Nephron (organoid): Measurements from ENCODE around the gene ASB15.

Source experiments
- H3K27ac Mint-ChIP-seq, 3 experiments: 2 replicates each; pipeline ENCODE4 v1.8.0; 2020; ENCODE audit warnings: mixed read lengths in 3 of 3, mild to moderate bottlenecking in 2 of 3, moderate library complexity in 1 of 3
- H3K27me3 Mint-ChIP-seq: 2 replicates; pipeline ENCODE4 v1.8.0; 2021; ENCODE audit warnings: low read depth, mild to moderate bottlenecking, moderate library complexity, mixed read lengths
- H3K36me3 Mint-ChIP-seq: 2 replicates; pipeline ENCODE4 v1.8.0; 2020; ENCODE audit warnings: low read depth, mixed read lengths
- H3K4me1 Mint-ChIP-seq: 2 replicates; pipeline ENCODE4 v1.8.0; 2020; ENCODE audit warnings: mixed read lengths
- H3K4me3 Mint-ChIP-seq, 3 experiments: 2 replicates each; pipeline ENCODE4 v1.8.0; 2020; ENCODE audit warnings: mild to moderate bottlenecking in 3 of 3, mixed read lengths in 3 of 3, moderate library complexity in 2 of 3
- H3K9me3 Mint-ChIP-seq: 2 replicates; pipeline ENCODE4 v1.8.0; 2020; ENCODE audit warnings: mixed read lengths
- CTCF ChIP-seq, 3 experiments: fragments of 200-600 bp; sonication (generic); IDR thresholded peaks; one replicate each; pipeline ENCODE4 v1.5.0; 2021; ENCODE audit warnings: antibody characterized with exemption in 3 of 3; ENCODE audit not compliant: unreplicated experiment in 3 of 3

The ASB15 gene

GRCh38 chr7:123624527-123625183 is 23.0 kb downstream of the ASB15 start:
- Mint-ChIP-seq H3K9me3 (no peaks in the 10 kb centered on the region), H3K36me3 (no peaks in the 10 kb centered on the region), H3K27me3 (no peaks in the 10 kb centered on the region), H3K4me3 (no peak overlapping the region), H3K27ac (no peak overlapping the region), H3K4me1 (peaks cover 6% of the 10 kb centered on the region)
- no peak for TF ChIP-seq CTCF (IDR thresholded peaks at IDR 0.05; ENCODE audit: unreplicated experiment in 3 of 3)

DNA sequence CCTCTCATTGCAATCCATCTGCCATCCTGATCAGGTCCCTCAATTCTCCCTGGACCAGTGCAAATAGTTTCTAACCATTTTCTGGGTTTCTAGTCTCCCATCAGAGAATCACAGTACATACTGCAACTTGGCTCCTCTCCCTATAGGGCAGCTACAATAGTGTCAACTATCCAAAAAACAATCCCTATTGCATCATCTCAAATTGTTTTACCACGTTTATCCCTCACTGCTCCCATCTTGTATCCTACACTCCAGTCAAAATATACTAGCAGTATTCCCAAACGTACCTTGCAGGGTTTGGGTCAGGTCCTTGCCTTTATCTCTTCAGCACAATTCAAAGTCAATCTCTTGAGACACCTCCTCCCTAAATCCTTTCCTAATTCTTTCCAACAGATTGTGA is 23.6 kb downstream of the ASB15 start:
- no peak for TF ChIP-seq CTCF (IDR thresholded peaks at IDR 0.05; ENCODE audit: unreplicated experiment in 3 of 3)
- H3K36me3 Mint-ChIP-seq, result no peaks in the 10 kb centered on the region
- no peaks in the 10 kb centered on the region for H3K9me3 Mint-ChIP-seq
- peaks cover 6% of the 10 kb centered on the region for H3K4me1 Mint-ChIP-seq
- H3K27me3 Mint-ChIP-seq, result no peaks in the 10 kb centered on the region
- no peak overlapping the region for H3K27ac Mint-ChIP-seq
- no peak overlapping the region for H3K4me3 Mint-ChIP-seq

- no peak overlapping the region for H3K4me3 Mint-ChIP-seq
- no peak overlapping the region for H3K27ac Mint-ChIP-seq
- no peak for TF ChIP-seq CTCF (IDR thresholded peaks at IDR 0.05; ENCODE audit: unreplicated experiment in 3 of 3)
- H3K27me3 Mint-ChIP-seq, result no peaks in the 10 kb centered on the region
- no peaks in the 10 kb centered on the region for H3K9me3 Mint-ChIP-seq
- peaks cover 2% of the 10 kb centered on the region for H3K4me1 Mint-ChIP-seq
- H3K36me3 Mint-ChIP-seq, result no peaks in the 10 kb centered on the region
Measured at GRCh38 chr7:123627851-123628250, 26.2 kb downstream of the ASB15 start.

- Mint-ChIP-seq H3K36me3 (no peaks in the 10 kb centered on the region), H3K27ac (no peak overlapping the region), H3K4me3 (no peak overlapping the region), H3K9me3 (no peaks in the 10 kb centered on the region), H3K4me1 (no peaks in the 10 kb centered on the region), H3K27me3 (no peaks in the 10 kb centered on the region)
- TF ChIP-seq CTCF (IDR thresholded peaks at IDR 0.05; ENCODE audit: unreplicated experiment in 3 of 3), result no peak
Measured at GRCh38 chr7:123628829-123629228, 27.2 kb downstream of the ASB15 start.

- no peak for TF ChIP-seq CTCF (IDR thresholded peaks at IDR 0.05; ENCODE audit: unreplicated experiment in 3 of 3)
- Mint-ChIP-seq H3K36me3 (no peaks in the 10 kb centered on the region), H3K4me1 (no peaks in the 10 kb centered on the region), H3K4me3 (no peak overlapping the region), H3K27ac (no peak overlapping the region), H3K27me3 (no peaks in the 10 kb centered on the region), H3K9me3 (no peaks in the 10 kb centered on the region)
Measured at GRCh38 chr7:123629281-123629680, 27.7 kb downstream of the ASB15 start.

- Mint-ChIP-seq H3K27ac (no peak overlapping the region), H3K4me1 (peaks cover 6% of the 10 kb centered on the region), H3K27me3 (no peaks in the 10 kb centered on the region), H3K4me3 (no peak overlapping the region), H3K36me3 (no peaks in the 10 kb centered on the region), H3K9me3 (no peaks in the 10 kb centered on the region)
- no peak for TF ChIP-seq CTCF (IDR thresholded peaks at IDR 0.05; ENCODE audit: unreplicated experiment in 3 of 3)
Measured at GRCh38 chr7:123632808-123633207, 31.2 kb downstream of the ASB15 start.
